Measurements from ENCODE around the gene PTPRM. TPM values are rescaled to one million over a fixed set of nuclear protein-coding genes. Genes with fewer than 3 reads are reported as not detected.

The PTPRM gene
- total and polyA plus RNA-seq, 4 donors, result 61.1 to 146 (median 87.5) TPM

GRCh38 chr18:8351161-8351560 lies 784.0 kb downstream of the PTPRM start:
- Histone ChIP-seq H3K9me3 (ENCODE audit: control insufficient read depth in 4 of 4, insufficient read depth in 3 of 4, low read length in 3 of 4) (peaks cover 0 to 2% (median 0%) of the 10 kb centered on the region in 4 donors), H3K4me3 (no peak overlapping the region), H3K4me1 (ENCODE audit: control insufficient read depth in 5 of 5, insufficient read depth in 5 of 5, low read length in 5 of 5) (peaks cover 0 to 3% (median 0%) of the 10 kb centered on the region in 5 donors), H3K27me3 (ENCODE audit: control insufficient read depth in 3 of 3, insufficient read depth in 3 of 3, low read length in 2 of 3) (no peaks in the 10 kb centered on the region), H3K36me3 (ENCODE audit: control insufficient read depth in 4 of 4, insufficient read depth in 4 of 4, low read length in 4 of 4) (peaks cover 0 to 6% (median under 1%) of the 10 kb centered on the region in 4 donors), H3K27ac (ENCODE audit: low read depth in 1 of 2, low read length in 1 of 2) (no peak overlapping the region), H3K9ac (ENCODE audit: insufficient read depth in 1 of 2, low read length in 2 of 2) (no peak overlapping the region)
- DNase-seq (no peak), ATAC-seq (ENCODE audit: insufficient read depth, low FRiP score) (no peak)
- whole genome bisulfite sequencing, 2 donors, result 88 to 91% methylated on average over 3 of the region's 3 CpGs
- no peak for TF ChIP-seq CTCF (IDR thresholded peaks at IDR 0.05; ENCODE audit: control extremely low read depth, extremely low read depth)

DNA sequence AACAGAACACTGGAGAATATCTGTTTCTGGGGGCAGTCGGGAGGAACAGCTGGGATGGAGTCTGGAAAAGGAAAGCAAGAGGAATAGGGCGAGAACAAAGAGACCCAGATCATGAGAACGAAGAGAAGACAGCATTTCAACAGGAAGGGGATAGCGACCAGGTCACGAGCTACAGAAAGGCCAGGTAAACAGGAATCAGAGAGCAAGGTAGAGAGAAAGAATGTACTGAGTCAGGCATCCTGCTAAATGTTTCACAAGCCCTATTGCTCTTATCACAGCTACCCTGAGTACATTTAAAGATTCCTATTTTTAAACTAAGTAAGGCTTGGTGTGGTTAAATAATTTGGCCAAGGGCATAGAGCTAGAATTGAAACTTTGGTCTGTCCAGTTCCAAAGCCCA lies 787.2 kb downstream of the PTPRM start:
- peaks cover 0 to 3% (median 0%) of the 10 kb centered on the region in 5 donors for H3K4me1 ChIP-seq (ENCODE audit: control insufficient read depth in 5 of 5, insufficient read depth in 5 of 5, low read length in 5 of 5)
- H3K27ac ChIP-seq (ENCODE audit: low read depth in 1 of 2, low read length in 1 of 2), result no peak overlapping the region
- DNase-seq (no peak), ATAC-seq (ENCODE audit: insufficient read depth, low FRiP score) (no peak)
- no peak overlapping the region for H3K4me3 ChIP-seq
- 80 to 81% methylated on average over 5 of the region's 5 CpGs for WGBS, 2 donors
- no peak overlapping the region for H3K9ac ChIP-seq (ENCODE audit: insufficient read depth in 1 of 2, low read length in 2 of 2)
- H3K27me3 ChIP-seq (ENCODE audit: control insufficient read depth in 3 of 3, insufficient read depth in 3 of 3, low read length in 2 of 3), result no peaks in the 10 kb centered on the region
- TF ChIP-seq CTCF (IDR thresholded peaks at IDR 0.05; ENCODE audit: control extremely low read depth, extremely low read depth), result no peak
- no peaks in the 10 kb centered on the region for H3K9me3 ChIP-seq (ENCODE audit: control insufficient read depth in 4 of 4, insufficient read depth in 3 of 4, low read length in 3 of 4)
- no peaks in the 10 kb centered on the region for H3K36me3 ChIP-seq (ENCODE audit: control insufficient read depth in 4 of 4, insufficient read depth in 4 of 4, low read length in 4 of 4)

DNA sequence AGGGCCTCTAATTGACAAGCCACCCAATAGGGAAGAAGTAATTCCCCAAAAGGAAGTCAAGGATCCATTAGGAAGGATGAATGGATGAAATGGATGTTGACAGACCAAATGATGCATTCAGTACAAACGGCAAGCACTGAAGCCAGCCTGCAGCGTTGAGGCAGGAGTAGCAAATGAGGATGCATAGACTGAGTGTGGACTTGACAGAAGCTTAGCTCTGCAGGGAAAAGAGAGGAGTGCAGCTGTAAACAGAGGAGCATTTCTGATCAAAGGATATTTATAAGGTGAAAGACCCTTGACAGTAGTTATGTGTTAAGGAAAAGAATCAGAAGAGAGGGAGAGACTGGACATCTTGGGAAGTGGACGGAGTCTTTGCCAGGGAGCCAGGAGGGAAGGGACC lies 788.9 kb downstream of the PTPRM start:
- Histone ChIP-seq H3K9me3 (ENCODE audit: control insufficient read depth in 4 of 4, insufficient read depth in 3 of 4, low read length in 3 of 4) (no peaks in the 10 kb centered on the region), H3K36me3 (ENCODE audit: control insufficient read depth in 4 of 4, insufficient read depth in 4 of 4, low read length in 4 of 4) (peaks cover 0 to 2% (median 0%) of the 10 kb centered on the region in 4 donors), H3K9ac (ENCODE audit: insufficient read depth in 1 of 2, low read length in 2 of 2) (no peak overlapping the region), H3K4me1 (ENCODE audit: control insufficient read depth in 5 of 5, insufficient read depth in 5 of 5, low read length in 5 of 5) (peaks cover 0 to 3% (median 0%) of the 10 kb centered on the region in 5 donors), H3K27me3 (ENCODE audit: control insufficient read depth in 3 of 3, insufficient read depth in 3 of 3, low read length in 2 of 3) (no peaks in the 10 kb centered on the region), H3K27ac (ENCODE audit: low read depth in 1 of 2, low read length in 1 of 2) (no peak overlapping the region), H3K4me3 (no peak overlapping the region)
- no peak for DNase-seq
- no peak for TF ChIP-seq CTCF (IDR thresholded peaks at IDR 0.05; ENCODE audit: control extremely low read depth, extremely low read depth)
- 72 to 89% methylated on average over 3 of the region's 3 CpGs for WGBS, 2 donors
- no peak for ATAC-seq (ENCODE audit: insufficient read depth, low FRiP score)

- ATAC-seq (ENCODE audit: insufficient read depth, low FRiP score) (no peak), DNase-seq (no peak)
- no peak for TF ChIP-seq CTCF (IDR thresholded peaks at IDR 0.05; ENCODE audit: control extremely low read depth, extremely low read depth)
- Histone ChIP-seq H3K4me3 (no peak overlapping the region), H3K27me3 (ENCODE audit: control insufficient read depth in 3 of 3, insufficient read depth in 3 of 3, low read length in 2 of 3) (no peaks in the 10 kb centered on the region), H3K9ac (ENCODE audit: insufficient read depth in 1 of 2, low read length in 2 of 2) (no peak overlapping the region), H3K27ac (ENCODE audit: low read depth in 1 of 2, low read length in 1 of 2) (no peak overlapping the region), H3K4me1 (ENCODE audit: control insufficient read depth in 5 of 5, insufficient read depth in 5 of 5, low read length in 5 of 5) (peaks cover 0 to 3% (median 0%) of the 10 kb centered on the region in 5 donors), H3K36me3 (ENCODE audit: control insufficient read depth in 4 of 4, insufficient read depth in 4 of 4, low read length in 4 of 4) (peaks cover 0 to 2% (median 0%) of the 10 kb centered on the region in 4 donors), H3K9me3 (ENCODE audit: control insufficient read depth in 4 of 4, insufficient read depth in 3 of 4, low read length in 3 of 4) (no peaks in the 10 kb centered on the region)
- 87 to 90% methylated on average over 10 of the region's 10 CpGs for WGBS, 2 donors
These were observed 790.2 kb downstream of the PTPRM start for GRCh38 chr18:8357320-8357719.

Data from lung (tissue), 12 donors.